ENCODE data around the gene KIF17. TPM values are rescaled to one million over a fixed set of nuclear protein-coding genes. Genes with fewer than 3 reads are reported as not detected.

Gene KIF17
- total RNA-seq, result 9.3 and 16.3 TPM in 2 replicates

GRCh38 chr1:20717452-20718342 lies at the start of gene KIF17:
KIF17 (minus strand) TSS chr1:20718007; CDS start chr1:20717706, 301 bp downstream.
- DNase-seq (ENCODE audit: extremely low read depth, low read depth, low spot score), result no peak

- no peak for DNase-seq (ENCODE audit: extremely low read depth, low read depth, low spot score)
Observed at GRCh38 chr1:20767271-20767670, 49.5 kb upstream of the KIF17 start.

- no peak for DNase-seq (ENCODE audit: extremely low read depth, low read depth, low spot score)
Observed at GRCh38 chr1:20763417-20763816, 45.6 kb upstream of the KIF17 start.

DNA sequence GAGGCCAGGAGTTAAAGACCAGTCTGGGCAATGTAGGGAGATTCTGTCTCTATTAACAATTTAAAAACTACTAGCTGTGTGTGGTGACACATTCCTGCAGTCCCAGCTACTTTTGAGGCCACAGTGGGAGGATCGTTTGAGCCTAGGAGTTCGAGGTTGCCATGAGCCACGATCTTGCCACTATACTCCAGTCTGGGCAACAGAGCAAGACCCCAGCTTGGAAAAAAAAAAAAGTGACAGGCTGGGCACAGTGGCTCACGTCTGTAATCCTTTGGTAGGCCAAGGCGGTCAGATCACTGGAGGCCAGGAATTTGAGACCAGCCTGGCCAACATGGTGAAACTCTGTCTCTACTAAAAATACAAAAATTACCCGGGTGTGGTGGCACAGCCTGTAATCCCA lies 42.5 kb upstream of the KIF17 start:
- no peak for DNase-seq (ENCODE audit: extremely low read depth, low read depth, low spot score)

DNA sequence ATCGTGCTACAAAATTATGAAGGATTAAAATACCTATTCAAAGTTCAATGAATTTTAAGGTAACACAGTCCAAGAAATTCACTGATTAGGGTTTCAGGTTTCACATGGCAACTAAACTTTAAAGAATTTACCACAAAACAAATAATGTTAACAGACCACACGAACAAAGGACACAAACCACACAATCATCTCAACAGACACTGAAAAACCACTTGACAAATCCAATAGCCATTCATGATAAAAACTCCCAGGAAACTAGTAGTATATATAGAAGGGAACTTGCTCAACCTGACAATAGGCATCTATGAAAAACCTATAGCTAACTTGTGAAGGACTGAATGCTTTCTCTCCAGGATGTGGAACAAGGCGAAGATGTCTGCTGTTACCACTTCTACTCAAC lies 35.8 kb upstream of the KIF17 start:
- DNase-seq (ENCODE audit: extremely low read depth, low read depth, low spot score), result no peak

DNA sequence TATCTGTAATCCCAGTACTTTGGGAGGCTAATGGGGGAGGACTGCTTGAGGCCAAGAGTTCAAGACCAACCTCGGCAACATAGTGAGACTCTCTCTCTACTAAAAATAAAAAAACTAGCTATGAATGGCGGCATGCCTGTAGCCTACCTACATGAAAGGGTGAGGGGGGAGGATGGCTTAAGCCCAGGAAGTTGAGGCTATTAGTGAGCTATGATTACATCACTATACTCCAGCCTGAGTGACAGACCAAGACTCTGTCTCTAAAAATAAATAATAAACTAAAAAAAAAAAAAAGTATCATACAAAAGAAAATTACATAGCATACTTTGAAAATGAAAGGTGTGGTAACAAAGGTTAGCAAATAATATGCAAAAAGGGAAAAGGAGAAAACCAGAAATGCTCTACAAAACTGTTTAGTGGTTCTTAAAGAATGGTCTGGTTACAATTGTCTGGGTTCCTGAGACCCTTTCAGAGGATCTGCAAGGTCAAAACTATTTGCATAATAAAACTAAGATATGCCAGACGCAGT lies 33.7 kb upstream of the KIF17 start:
- DNase-seq (ENCODE audit: extremely low read depth, low read depth, low spot score), result no peak

GRCh38 chr1:20742671-20743070 lies 24.9 kb upstream of the KIF17 start:
- DNase-seq (ENCODE audit: extremely low read depth, low read depth, low spot score), result no peak

- no peak for DNase-seq (ENCODE audit: extremely low read depth, low read depth, low spot score)
Observed at GRCh38 chr1:20740781-20741180, 23.0 kb upstream of the KIF17 start.

DNA sequence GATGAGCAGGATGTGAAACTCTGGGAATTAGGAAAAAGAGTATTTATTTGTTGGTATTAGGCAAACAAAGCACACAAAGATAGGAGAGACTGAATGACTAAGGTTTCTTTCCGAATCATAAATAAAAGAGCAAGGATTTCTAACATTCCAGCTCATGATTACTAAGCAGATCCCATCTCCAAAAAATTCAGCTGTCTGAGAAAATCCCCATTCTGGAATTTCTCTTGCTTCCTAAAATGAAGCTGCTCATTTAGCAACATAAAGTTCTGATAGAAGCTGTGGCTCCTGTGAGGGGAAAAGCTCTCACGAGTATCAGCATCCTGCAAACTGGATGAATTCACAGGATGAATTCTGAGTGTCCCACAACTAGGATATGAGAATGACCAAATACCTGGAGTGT lies 21.4 kb upstream of the KIF17 start:
- no peak for DNase-seq (ENCODE audit: extremely low read depth, low read depth, low spot score)

- no peak for DNase-seq (ENCODE audit: extremely low read depth, low read depth, low spot score)
Observed at GRCh38 chr1:20735581-20736111, 17.8 kb upstream of the KIF17 start.

GRCh38 chr1:20733360-20733975 lies 15.7 kb upstream of the KIF17 start:
- no peak for DNase-seq (ENCODE audit: extremely low read depth, low read depth, low spot score)

GRCh38 chr1:20732588-20733359 lies 15.0 kb upstream of the KIF17 start, which contains the start of gene SH2D5:
SH2D5 (minus strand) TSS chr1:20732703; CDS start chr1:20728044, 4,659 bp downstream.
- DNase-seq (ENCODE audit: extremely low read depth, low read depth, low spot score), result peak; percentile 73

- DNase-seq (ENCODE audit: extremely low read depth, low read depth, low spot score), result no peak
Observed at GRCh38 chr1:20732071-20732587, 14.3 kb upstream of the KIF17 start.

DNA sequence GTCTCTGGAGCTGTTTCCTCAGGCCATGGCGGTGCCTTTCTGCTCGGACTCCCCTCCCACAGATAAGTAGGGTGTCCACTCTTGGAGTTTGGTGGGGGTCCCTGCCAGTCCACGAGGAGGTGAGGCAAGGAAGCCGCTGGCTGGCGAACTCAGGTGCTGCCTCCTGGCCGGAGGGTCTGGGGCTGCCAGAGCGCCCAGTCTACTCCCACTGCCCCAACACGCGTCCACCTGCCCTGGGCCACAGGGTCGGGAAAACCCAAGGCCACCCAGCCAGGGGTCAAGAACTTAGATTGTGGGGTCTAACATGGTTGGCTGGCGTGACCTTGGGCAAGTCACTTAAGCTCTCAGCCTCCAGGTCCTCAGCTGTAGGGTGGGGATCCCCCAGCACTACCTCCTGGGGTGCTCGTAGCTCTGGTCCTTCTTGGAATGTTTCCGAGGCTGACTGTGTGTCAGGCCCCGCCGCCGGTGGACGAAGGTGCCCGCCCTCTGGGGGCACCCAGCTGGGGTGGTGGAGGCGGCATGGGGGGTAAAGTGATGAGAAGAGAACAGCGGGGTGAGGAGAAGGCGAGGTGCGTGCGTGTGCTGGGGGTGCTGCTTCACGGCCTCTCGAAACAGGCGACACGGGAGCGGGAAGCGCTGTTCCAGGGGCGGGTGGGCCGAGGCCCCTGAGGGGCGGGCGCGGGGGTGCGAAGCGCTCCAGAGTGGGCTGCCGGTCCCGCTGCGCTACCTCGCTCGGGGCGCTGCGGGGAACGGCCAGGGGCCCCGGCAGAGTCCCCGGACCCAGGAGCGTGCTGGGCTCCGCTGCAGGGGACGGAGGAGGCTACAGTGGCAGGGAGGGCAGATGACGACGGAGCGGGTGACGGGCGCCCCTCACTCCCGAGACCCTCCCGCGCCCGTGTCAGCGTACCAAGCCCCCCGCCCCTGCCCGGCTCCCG lies 13.5 kb upstream of the KIF17 start:
- no peak for DNase-seq (ENCODE audit: extremely low read depth, low read depth, low spot score)

GRCh38 chr1:20730690-20731056 lies 12.9 kb upstream of the KIF17 start:
- no peak for DNase-seq (ENCODE audit: extremely low read depth, low read depth, low spot score)

DNA sequence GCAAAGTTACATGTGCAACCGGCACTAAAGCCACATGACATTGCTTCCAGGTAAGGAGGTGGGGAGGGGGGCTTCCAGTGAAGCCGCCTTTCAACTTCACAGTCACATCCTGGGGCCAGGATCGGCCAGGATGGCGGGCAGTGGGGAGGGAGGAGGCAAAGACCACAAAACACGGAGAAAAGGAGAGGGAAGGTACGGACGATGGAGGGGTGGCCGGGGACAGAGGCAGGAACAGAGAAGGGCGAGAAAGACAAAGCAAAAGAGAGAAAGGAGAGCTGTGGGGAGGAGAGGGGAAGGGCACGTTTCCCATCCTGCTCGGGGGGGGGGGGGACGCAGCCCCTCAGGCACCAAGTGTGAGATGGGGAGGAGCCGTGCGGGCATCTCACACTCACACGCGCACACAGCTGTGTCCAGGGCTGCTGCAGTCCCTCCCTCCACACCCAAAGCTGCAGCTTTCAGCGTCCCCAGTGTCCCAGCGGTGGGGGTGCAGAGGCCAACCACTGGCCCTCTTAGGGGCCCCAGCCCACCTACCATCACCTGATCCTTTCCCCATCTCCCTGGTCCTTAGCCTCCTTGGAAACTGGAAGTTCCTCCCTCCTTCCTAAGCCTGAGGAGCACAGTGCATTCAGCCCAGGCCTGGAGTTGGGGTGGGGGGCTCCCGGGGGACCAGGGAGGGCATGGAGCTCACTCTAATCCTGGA lies 12.3 kb upstream of the KIF17 start:
- no peak for DNase-seq (ENCODE audit: extremely low read depth, low read depth, low spot score)

- no peak for DNase-seq (ENCODE audit: extremely low read depth, low read depth, low spot score)
Observed at GRCh38 chr1:20729155-20729931, 11.5 kb upstream of the KIF17 start.
